Subcutaneous abdominal adipose tissue (tissue), 5 donors: ENCODE data around the gene ZNF786.
"Not testable (repeated sequence)": the region's sequence is repeated elsewhere in the genome, so short reads cannot be mapped to it uniquely, and the experiment has no call there.

Experiments used
- H3K27ac ChIP-seq: one replicate; pipeline ENCODE4 v1.7.0; 2013; ENCODE audit warnings: low read depth, mild to moderate bottlenecking, inconsistent platforms, low read length, moderate library complexity
- H3K27me3 ChIP-seq, 5 donors: one replicate each; pipeline ENCODE4 v1.7.0; 2013; ENCODE audit warnings: low read length in 5 of 5, inconsistent platforms in 1 of 5; ENCODE audit not compliant: control insufficient read depth in 5 of 5, insufficient read depth in 4 of 5
- H3K36me3 ChIP-seq, 5 donors: one replicate each; pipeline ENCODE4 v1.7.0; 2013; ENCODE audit warnings: low read length in 5 of 5; ENCODE audit not compliant: control insufficient read depth in 5 of 5, insufficient read depth in 5 of 5
- H3K4me1 ChIP-seq, 5 donors: one replicate each; pipeline ENCODE4 v1.7.0; 2013; ENCODE audit warnings: low read length in 5 of 5, mild to moderate bottlenecking in 3 of 5, moderate library complexity in 1 of 5; ENCODE audit not compliant: control insufficient read depth in 5 of 5, insufficient read depth in 5 of 5
- H3K4me3 ChIP-seq, 5 donors: one replicate each; pipeline ENCODE4 v1.7.0; 2013; ENCODE audit warnings: low read length in 5 of 5, low read depth in 1 of 5
- H3K9ac ChIP-seq, 5 donors: one replicate each; pipeline ENCODE4 v1.7.0; 2013; ENCODE audit warnings: low read length in 5 of 5, mild to moderate bottlenecking in 4 of 5, moderate library complexity in 3 of 5
- H3K9me3 ChIP-seq, 5 donors: one replicate each; pipeline ENCODE4 v1.7.0; 2013; ENCODE audit warnings: low read length in 5 of 5; ENCODE audit not compliant: control insufficient read depth in 5 of 5
- donor health status: healthy.
- donor health status: healthy.
- donor health status: healthy.
- donor health status: healthy.
- donor health status: healthy.

Gene ZNF786

DNA sequence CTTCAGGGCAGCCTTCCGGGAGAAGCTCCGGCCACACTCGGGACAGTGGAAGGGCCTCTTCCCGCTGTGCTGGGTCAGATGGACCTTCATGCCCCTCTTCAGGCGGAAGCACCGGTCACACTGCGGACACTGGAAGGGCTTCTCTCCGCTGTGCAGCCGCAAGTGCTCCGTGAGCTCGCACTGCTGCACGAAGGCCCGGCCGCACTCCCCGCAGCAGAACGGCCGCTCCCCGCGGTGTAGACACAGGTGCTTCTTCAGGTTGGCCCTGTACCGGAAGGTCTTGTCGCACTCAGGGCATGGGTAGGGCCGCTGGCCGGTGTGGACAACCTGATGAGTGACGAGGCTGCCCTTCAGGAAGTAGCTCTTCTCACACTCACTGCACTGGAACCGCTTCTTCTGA, 14.2 kb upstream of the ZNF786 start:
- Histone ChIP-seq H3K9ac (no peak overlapping the region), H3K4me3 (no peak overlapping the region), H3K27ac (no peak overlapping the region), H3K4me1 (no peaks in the 10 kb centered on the region), H3K9me3 (no peaks in the 10 kb centered on the region), H3K36me3 (peaks cover 0 to 13% (median 11%) of the 10 kb centered on the region in 5 donors), H3K27me3 (no peaks in the 10 kb centered on the region)

DNA sequence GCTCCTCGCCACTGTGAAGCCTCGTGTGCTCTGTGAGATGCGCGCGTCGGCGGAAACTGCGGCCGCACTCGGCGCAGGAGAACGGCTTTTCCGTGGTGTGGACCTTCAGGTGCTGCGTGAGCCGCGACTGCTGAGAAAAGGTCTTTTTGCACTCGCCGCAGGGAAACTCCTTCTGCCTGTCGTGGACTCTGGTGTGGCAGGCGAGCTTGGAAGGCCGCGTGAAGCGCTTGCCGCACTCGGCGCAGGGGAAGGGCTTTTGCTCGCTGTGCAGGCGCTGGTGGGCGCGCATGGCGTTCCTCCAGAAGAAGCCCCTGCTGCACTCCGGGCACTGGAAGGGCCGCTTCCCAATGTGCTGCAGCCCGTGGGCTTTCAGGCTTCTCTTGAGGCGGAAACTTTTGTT, 13.7 kb upstream of the ZNF786 start:
- Histone ChIP-seq H3K9ac (no peak overlapping the region), H3K4me1 (no peaks in the 10 kb centered on the region)

DNA sequence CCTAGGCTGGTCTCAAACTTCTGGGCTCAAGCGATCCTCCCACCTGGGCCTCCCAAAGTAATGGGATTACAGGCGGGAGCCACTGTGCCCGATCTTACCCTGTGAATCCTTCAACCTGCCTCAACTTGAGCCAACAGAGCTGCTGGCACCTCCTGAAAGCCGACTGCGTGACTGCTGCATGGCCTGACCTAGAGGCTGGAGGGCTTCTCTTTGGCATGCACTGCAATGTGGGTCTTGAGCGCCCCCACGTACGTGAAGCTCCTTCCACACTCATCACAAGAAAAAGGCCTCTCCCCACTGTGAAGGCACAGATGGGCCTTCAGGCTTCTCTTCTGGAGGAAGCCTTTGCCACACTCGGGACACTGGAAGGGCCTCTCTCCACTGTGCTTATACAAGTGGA, 12.9 kb upstream of the ZNF786 start:
- Histone ChIP-seq H3K4me3 (no peak overlapping the region), H3K9ac (no peak overlapping the region), H3K4me1 (no peaks in the 10 kb centered on the region), H3K27me3 (no peaks in the 10 kb centered on the region), H3K9me3 (no peaks in the 10 kb centered on the region), H3K27ac (no peak overlapping the region), H3K36me3 (peaks cover 0 to 13% (median 11%) of the 10 kb centered on the region in 5 donors)

More for the DNA sequence above, 13.7 kb upstream of the ZNF786 start:
- H3K36me3 ChIP-seq = peaks cover 0 to 13% (median 11%) of the 10 kb centered on the region in 5 donors
- H3K4me3 ChIP-seq = no peak overlapping the region
- H3K27me3 ChIP-seq = no peaks in the 10 kb centered on the region
- H3K27ac ChIP-seq = no peak overlapping the region
- H3K9me3 ChIP-seq = no peaks in the 10 kb centered on the region

DNA sequence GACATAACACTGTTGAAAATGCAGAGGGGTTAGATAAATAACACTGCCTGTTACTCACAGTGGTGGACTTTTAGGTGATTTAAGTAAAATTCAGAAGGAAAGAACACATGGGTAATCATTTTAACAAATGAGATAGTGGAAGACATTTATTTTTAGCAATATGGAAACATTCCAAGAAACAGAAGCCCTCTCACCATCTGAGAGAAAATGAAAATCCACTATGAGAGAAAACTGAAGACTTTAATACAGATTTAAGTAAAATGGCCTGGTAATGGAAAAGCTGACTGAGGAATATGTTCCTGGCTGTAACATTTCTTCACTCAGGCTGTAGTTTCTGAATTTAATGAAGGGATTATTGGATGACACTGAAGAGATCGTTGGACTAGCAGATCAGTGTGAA, 12.1 kb upstream of the ZNF786 start:
- Histone ChIP-seq H3K36me3 (peaks cover 0 to 13% (median 11%) of the 10 kb centered on the region in 5 donors), H3K9ac (no peak overlapping the region), H3K4me1 (no peaks in the 10 kb centered on the region), H3K4me3 (no peak overlapping the region), H3K27ac (no peak overlapping the region), H3K9me3 (no peaks in the 10 kb centered on the region), H3K27me3 (no peaks in the 10 kb centered on the region)

DNA sequence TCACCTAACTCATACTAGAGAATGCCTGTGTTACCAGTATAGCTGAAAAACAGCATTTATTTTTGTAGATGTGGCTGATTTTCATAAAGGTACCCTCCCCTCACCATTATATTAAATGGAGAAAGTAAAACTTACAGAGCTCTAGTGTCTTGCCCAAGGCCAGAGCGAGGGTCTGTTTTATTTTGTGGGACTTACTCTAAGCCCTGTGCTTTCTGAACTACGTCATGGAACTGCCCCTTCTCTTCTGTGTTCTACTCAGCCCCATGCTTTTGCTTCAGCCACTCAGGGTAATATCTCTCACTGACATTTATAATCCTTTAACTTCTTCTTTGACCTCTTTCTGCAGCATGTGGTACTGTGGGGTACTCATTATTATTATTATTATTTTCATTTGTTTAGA, 10.3 kb upstream of the ZNF786 start:
- H3K27me3 ChIP-seq = no peaks in the 10 kb centered on the region
- no peak overlapping the region for H3K4me3 ChIP-seq
- peaks cover 0 to 13% (median 11%) of the 10 kb centered on the region in 5 donors for H3K36me3 ChIP-seq
- no peak overlapping the region for H3K9ac ChIP-seq
- no peaks in the 10 kb centered on the region for H3K9me3 ChIP-seq
- H3K27ac ChIP-seq = no peak overlapping the region
- no peaks in the 10 kb centered on the region for H3K4me1 ChIP-seq

DNA sequence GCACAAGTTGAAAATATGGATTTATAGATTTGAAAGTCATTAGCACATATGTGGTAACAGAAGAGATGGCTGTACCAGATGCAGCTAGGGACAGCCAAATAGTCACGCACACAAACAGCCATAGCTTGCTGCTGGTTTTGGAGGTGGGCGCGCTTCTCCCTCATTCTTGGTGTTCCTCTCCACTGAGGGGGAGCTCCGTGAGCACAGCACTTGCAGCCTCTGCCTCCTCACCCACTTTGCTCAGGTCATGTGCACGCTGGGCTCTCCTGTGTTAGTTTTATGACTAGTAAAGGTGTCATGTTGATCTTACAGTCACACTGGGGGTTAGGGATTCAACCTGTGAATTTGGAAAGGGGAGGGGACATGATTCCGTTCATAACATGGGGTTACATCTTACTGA, 8.5 kb upstream of the ZNF786 start:
- no peak overlapping the region for H3K9ac ChIP-seq
- H3K4me3 ChIP-seq = no peak overlapping the region
- H3K27me3 ChIP-seq = no peaks in the 10 kb centered on the region
- no peaks in the 10 kb centered on the region for H3K9me3 ChIP-seq
- H3K36me3 ChIP-seq = peaks cover 0 to 8% (median 5%) of the 10 kb centered on the region in 5 donors
- no peaks in the 10 kb centered on the region for H3K4me1 ChIP-seq
- H3K27ac ChIP-seq = no peak overlapping the region

DNA sequence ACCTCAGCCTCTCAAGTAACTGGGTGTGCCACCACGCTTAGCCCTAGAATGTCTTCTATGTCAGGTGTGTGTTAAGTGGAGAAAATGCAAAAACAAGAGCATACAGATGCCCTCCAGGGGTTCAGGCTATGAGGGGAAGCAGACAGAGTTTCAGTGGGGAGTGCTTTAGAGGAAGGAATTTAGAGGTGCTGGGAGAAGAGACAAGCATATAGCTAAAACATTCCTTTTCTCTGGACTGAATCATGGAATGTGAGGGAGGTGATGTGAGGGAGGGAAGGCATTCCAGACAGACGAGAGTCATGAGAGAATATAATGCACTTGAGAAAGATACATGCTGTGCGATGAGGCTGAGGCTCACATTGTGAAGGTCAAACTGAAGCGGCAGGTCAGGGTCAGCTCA, 6.6 kb upstream of the ZNF786 start:
- no peaks in the 10 kb centered on the region for H3K4me1 ChIP-seq
- no peak overlapping the region for H3K4me3 ChIP-seq
- no peaks in the 10 kb centered on the region for H3K9me3 ChIP-seq
- H3K27me3 ChIP-seq = no peaks in the 10 kb centered on the region
- no peak overlapping the region for H3K27ac ChIP-seq
- no peaks in the 10 kb centered on the region for H3K36me3 ChIP-seq
- H3K9ac ChIP-seq = no peak overlapping the region

DNA sequence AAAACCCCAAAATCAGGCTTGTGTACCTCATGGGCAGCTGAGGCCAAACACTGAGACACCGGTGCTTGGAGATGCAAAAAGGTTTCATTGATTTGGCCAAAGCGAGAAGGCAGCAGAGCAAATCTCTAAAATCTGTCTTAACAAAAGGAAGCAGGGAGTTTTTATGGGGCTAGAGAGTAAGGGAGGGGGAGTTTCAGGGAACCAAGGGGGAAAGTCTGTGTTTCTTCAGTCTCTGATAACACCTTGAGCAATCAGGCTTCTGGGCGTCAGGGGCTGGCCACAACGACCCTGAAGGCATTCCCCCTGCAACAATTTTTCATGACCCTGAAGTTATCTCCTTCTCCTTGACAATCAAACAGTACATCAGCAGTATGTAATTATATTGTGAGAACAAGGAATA, 2.7 kb upstream of the ZNF786 start:
- peaks cover 0 to 15% (median 9%) of the 10 kb centered on the region in 5 donors for H3K4me1 ChIP-seq
- H3K36me3 ChIP-seq = no peaks in the 10 kb centered on the region
- H3K27ac ChIP-seq = no peak overlapping the region
- H3K4me3 ChIP-seq = no peak overlapping the region
- H3K27me3 ChIP-seq = no peaks in the 10 kb centered on the region
- H3K9ac ChIP-seq = no peak overlapping the region
- H3K9me3 ChIP-seq = no peaks in the 10 kb centered on the region

GRCh38 chr7:149092244-149092643, 1.7 kb upstream of the ZNF786 start:
- H3K9ac ChIP-seq, H3K36me3 ChIP-seq, H3K9me3 ChIP-seq, H3K4me3 ChIP-seq, H3K27ac ChIP-seq, H3K27me3 ChIP-seq: not testable (repeated sequence)
- peaks cover 0 to 15% (median 9%) of the 10 kb centered on the region in 5 donors for H3K4me1 ChIP-seq

DNA sequence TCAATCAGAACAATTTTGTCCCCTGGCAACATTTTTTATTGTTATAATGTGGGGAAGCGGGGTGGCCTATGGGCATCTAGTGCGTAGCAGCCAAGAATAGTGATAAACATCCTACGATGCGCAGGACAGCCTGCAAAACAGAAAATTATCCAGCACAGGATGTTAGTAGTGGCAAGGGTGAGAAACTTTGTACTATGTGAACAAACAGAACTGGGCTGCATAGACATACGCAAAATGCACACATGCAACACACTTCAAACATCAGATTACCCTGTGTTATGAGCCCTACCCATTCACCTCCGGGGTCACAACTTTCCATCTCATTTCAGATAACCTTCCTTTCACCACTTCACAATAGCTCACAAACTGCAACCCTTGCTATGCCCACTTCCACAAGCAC, 3.1 kb downstream of the ZNF786 start:
- no peaks in the 10 kb centered on the region for H3K36me3 ChIP-seq
- H3K9me3 ChIP-seq = no peaks in the 10 kb centered on the region
- no peak overlapping the region for H3K9ac ChIP-seq
- no peak overlapping the region for H3K4me3 ChIP-seq
- H3K4me1 ChIP-seq = peaks cover 0 to 15% (median 9%) of the 10 kb centered on the region in 5 donors
- H3K27ac ChIP-seq = no peak overlapping the region
- no peaks in the 10 kb centered on the region for H3K27me3 ChIP-seq

DNA sequence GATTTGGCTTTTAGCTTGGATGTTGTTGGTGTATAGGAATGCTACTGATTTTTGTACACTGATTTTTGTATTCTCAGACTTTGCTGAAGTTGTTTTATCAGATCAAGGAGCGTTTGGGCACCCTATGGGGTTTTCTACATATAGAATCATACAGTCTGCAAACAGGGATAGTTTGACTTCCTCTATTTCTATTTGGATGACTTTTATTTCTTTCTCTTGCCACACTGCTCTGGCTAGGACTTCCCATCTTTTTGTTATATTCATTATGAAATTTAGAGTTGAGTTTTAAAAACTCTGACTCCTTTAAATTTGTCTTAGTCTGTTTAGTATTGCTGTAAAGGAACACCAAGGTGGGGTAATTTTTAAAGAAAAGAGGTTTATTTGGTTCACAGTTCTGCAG, 4.7 kb downstream of the ZNF786 start:
- H3K27ac ChIP-seq = no peak overlapping the region
- H3K4me1 ChIP-seq = peaks cover 0 to 7% (median 4%) of the 10 kb centered on the region in 5 donors
- no peak overlapping the region for H3K4me3 ChIP-seq
- no peaks in the 10 kb centered on the region for H3K27me3 ChIP-seq
- H3K9me3 ChIP-seq = no peaks in the 10 kb centered on the region
- H3K36me3 ChIP-seq = no peaks in the 10 kb centered on the region
- H3K9ac ChIP-seq = no peak overlapping the region
